ENCODE data around the gene ABCA2.

ABCA2 gene

DNA sequence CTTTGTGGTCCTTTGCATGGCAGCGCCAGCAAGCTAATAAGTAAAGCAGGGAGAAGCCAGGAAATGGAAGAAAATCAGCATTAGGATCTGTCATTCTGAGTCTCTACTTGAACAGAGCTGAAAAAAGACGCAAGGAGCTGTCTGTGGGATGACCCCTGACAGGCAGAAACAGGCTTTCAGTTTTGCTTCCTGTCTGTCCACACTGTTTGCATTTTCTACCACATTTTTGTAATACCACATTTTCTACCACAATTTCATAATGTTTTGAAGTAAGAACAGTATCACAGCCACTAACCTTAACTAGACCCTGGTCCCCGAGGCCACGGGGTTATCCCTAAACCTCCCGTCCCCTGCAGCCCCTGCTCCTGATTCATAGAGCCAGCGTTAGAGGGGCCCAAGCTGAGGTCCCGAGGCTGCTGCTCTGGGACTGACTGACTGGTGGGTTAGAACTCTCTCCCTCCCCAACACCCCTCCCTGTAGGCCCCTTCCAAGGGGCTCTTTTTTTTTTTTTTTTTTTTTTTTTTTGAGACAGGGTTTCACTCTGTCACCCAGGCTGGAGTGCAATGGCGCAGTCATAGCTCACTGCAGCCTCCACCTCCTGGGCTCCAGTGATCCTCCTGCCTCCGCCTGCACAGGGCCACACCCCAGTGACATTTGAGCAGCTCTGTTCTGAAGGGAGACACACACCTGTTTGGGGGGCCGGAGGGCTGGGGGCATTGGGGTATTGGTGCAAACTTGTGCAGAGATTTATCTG, 27.7 kb downstream of the ABCA2 start:
- DNase-seq (ENCODE audit: low read depth), result peak; percentile 75
- no peak for TF ChIP-seq CTCF (IDR thresholded peaks at IDR 0.05; ENCODE audit: low read depth, low read length, missing control alignments)
- no peak overlapping the region for H3K4me3 ChIP-seq (ENCODE audit: low read depth, low read length)

- DNase-seq (ENCODE audit: low read depth), result no peak
- TF ChIP-seq CTCF (IDR thresholded peaks at IDR 0.05; ENCODE audit: low read depth, low read length, missing control alignments), result no peak
- no peak overlapping the region for H3K4me3 ChIP-seq (ENCODE audit: low read depth, low read length)
Observed at GRCh38 chr9:136997830-136998234, 30.2 kb downstream of the ABCA2 start.

DNA sequence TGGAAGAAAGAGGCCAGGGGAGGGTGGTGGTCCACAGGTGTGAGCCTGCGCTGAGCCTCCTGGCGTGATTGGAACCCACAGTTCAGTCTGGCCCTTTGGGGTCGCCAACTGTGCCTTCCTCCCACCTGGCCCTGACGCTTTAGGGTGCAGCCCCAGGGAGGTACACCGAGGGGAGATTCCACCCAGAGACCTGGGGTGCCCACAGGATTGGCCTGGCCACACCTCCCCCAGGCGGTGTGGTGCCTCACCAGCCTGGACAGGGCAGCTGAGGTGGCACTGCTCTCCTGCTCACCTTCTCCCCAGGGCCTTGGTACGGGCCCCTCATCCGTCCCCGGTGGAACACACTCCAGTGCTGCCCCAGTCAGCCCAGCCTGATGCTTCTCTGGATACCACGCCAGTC, 30.7 kb downstream of the ABCA2 start:
- TF ChIP-seq CTCF (IDR thresholded peaks at IDR 0.05; ENCODE audit: low read depth, low read length, missing control alignments), result no peak
- no peak overlapping the region for H3K4me3 ChIP-seq (ENCODE audit: low read depth, low read length)
- DNase-seq (ENCODE audit: low read depth), result no peak

GRCh38 chr9:136996361-136997292, 31.4 kb downstream of the ABCA2 start, which contains the start of gene CLIC3:
CLIC3 (minus strand) TSS chr9:136996568; CDS start chr9:136996543, 25 bp downstream.
- DNase-seq (ENCODE audit: low read depth), result no peak
- no peak for TF ChIP-seq CTCF (IDR thresholded peaks at IDR 0.05; ENCODE audit: low read depth, low read length, missing control alignments)
- H3K4me3 ChIP-seq (ENCODE audit: low read depth, low read length), result no peak within 1 kb of the TSS

- no peak for DNase-seq (ENCODE audit: low read depth)
- H3K4me3 ChIP-seq (ENCODE audit: low read depth, low read length), result no peak overlapping the region
- TF ChIP-seq CTCF (IDR thresholded peaks at IDR 0.05; ENCODE audit: low read depth, low read length, missing control alignments), result no peak
Observed at GRCh38 chr9:136995772-136996311, 32.2 kb downstream of the ABCA2 start.

GRCh38 chr9:136995362-136995761, 32.7 kb downstream of the ABCA2 start:
- no peak overlapping the region for H3K4me3 ChIP-seq (ENCODE audit: low read depth, low read length)

More at GRCh38 chr9:136995362-136995761, 32.7 kb downstream of the ABCA2 start:
- TF ChIP-seq CTCF (IDR thresholded peaks at IDR 0.05; ENCODE audit: low read depth, low read length, missing control alignments), result no peak
- no peak for DNase-seq (ENCODE audit: low read depth)
